ENCODE results near the gene CDH13. TPM values are rescaled to one million over a fixed set of nuclear protein-coding genes. Genes with fewer than 3 reads are reported as not detected.

Gene CDH13
- total RNA-seq, 1 experiment from 2014 or later: 34.5 TPM

GRCh38 chr16:82653550-82654511, 27.1 kb downstream of the CDH13 start:
- H3K4me1 ChIP-seq: peaks cover 39% of the 10 kb centered on the region
- H3K27ac ChIP-seq: peak overlapping the region; percentile 81
- H3K9me3 ChIP-seq (replicated peaks): no peaks in the 10 kb centered on the region
- H3K4me3 ChIP-seq: peak overlapping the region; percentile 5; the same call in 1 of the 2 replicates
- H3K27me3 ChIP-seq: no peaks in the 10 kb centered on the region
- no peaks in the 10 kb centered on the region for H3K36me3 ChIP-seq
- DNase-seq: peak; percentile 62 to 78

- Histone ChIP-seq H3K27me3 (no peaks in the 10 kb centered on the region), H3K9me3 (replicated peaks) (no peaks in the 10 kb centered on the region), H3K4me3 (no peak overlapping the region), H3K27ac (peak overlapping the region; percentile 81), H3K4me1 (peaks cover 50% of the 10 kb centered on the region), H3K36me3 (no peaks in the 10 kb centered on the region)
- DNase-seq: peak; percentile 42 to 47
Measured at GRCh38 chr16:82655072-82655714, 28.4 kb downstream of the CDH13 start.

- H3K9me3 ChIP-seq (replicated peaks): no peaks in the 10 kb centered on the region
- no peak for DNase-seq
- H3K36me3 ChIP-seq: no peaks in the 10 kb centered on the region
- H3K27me3 ChIP-seq: no peaks in the 10 kb centered on the region
- H3K4me3 ChIP-seq: no peak overlapping the region
- H3K4me1 ChIP-seq: peaks cover 50% of the 10 kb centered on the region
- H3K27ac ChIP-seq: no peak overlapping the region
Measured at GRCh38 chr16:82655720-82656490, 29.1 kb downstream of the CDH13 start.

- no peak for DNase-seq
- Histone ChIP-seq H3K27ac (no peak overlapping the region), H3K9me3 (replicated peaks) (no peaks in the 10 kb centered on the region), H3K4me1 (peaks cover 52% of the 10 kb centered on the region), H3K27me3 (no peaks in the 10 kb centered on the region), H3K36me3 (no peaks in the 10 kb centered on the region), H3K4me3 (no peak overlapping the region)
Measured at GRCh38 chr16:82657239-82657638, 30.5 kb downstream of the CDH13 start.

- Histone ChIP-seq H3K4me3 (no peak overlapping the region), H3K9me3 (replicated peaks) (no peaks in the 10 kb centered on the region), H3K36me3 (no peaks in the 10 kb centered on the region), H3K27ac (no peak overlapping the region), H3K4me1 (peaks cover 46% of the 10 kb centered on the region), H3K27me3 (no peaks in the 10 kb centered on the region)
- no peak for DNase-seq
Measured at GRCh38 chr16:82657786-82658185, 31.0 kb downstream of the CDH13 start.

DNA sequence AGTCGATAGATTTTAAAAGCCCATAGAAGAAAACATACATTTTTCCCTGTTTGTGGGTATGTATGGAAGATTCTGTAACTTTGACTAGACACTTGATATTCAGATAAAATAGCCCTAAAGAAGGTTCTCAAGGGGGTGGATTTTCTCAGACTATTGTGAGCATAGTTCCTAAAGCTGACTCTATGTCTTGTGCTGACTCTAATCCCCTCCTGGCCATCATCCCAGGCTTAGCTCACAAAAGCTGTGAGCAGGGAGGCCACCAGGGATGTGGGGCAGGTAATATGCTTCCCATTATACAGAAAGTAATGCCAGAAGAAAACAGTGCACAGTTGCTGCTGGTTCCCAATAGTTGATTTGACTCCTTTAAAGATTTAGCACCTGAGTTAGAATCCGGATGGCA, 32.0 kb downstream of the CDH13 start:
- DNase-seq: peak; percentile 12 to 30
- Histone ChIP-seq H3K9me3 (replicated peaks) (no peaks in the 10 kb centered on the region), H3K27me3 (no peaks in the 10 kb centered on the region), H3K36me3 (no peaks in the 10 kb centered on the region), H3K4me1 (peaks cover 39% of the 10 kb centered on the region), H3K27ac (no peak overlapping the region), H3K4me3 (no peak overlapping the region)

DNA sequence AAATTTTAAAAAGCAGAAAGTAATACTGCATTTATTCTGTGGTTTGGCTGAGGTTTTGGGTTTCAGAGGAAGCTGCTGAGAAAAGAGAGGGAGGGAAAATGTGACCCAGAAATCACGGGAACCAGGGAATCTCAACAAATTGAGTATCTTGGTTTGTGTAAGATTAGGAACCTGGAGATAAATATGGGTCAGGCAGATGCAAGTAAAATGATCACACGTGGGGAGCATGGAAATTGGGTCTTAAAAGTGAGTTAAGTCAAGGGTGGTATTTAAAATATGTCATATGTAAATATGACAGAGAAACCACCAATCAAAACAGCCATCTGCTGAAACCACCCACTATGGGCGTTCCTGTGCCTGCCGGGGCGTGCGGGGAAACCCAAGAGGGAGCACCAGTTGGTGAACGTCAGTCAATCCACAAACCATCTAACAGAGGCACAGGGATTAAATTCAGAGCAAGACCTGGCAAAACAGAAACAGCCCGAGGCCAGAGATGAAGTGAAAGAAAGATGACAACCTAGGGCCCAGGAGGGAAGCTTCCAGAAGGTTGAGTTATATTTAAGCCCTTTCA, 33.4 kb downstream of the CDH13 start:
- no peaks in the 10 kb centered on the region for H3K9me3 ChIP-seq (replicated peaks)
- H3K4me1 ChIP-seq: peaks cover 28% of the 10 kb centered on the region
- no peaks in the 10 kb centered on the region for H3K27me3 ChIP-seq
- no peaks in the 10 kb centered on the region for H3K36me3 ChIP-seq
- peak; percentile 93 to 96 for DNase-seq
- H3K27ac ChIP-seq: peak overlapping the region; percentile 92
- H3K4me3 ChIP-seq: peak overlapping the region; percentile 45

DNA sequence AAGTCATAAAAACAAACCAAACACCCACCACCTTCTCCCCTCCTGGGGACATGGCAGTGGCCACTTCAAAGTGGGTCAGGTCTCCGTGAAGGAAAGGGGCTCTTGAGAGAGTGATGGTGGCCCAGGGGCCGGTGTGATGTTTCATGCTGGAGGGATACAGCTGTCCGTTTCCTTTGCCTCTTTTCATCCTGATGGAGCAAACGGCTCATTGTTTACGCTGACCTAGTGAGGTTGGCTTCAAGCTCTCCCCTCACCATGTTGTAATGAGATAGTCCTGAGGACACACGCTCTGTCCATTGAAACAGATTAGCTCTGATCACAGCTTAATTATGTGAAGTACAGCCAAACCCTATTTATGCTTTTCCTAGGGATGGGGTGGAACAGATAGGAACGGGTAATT, 34.2 kb downstream of the CDH13 start:
- Histone ChIP-seq H3K27ac (peak overlapping the region; percentile 92), H3K36me3 (no peaks in the 10 kb centered on the region), H3K4me1 (peaks cover 21% of the 10 kb centered on the region), H3K9me3 (replicated peaks) (no peaks in the 10 kb centered on the region), H3K4me3 (peak overlapping the region; percentile 45), H3K27me3 (no peaks in the 10 kb centered on the region)
- peak; percentile 79 to 89 for DNase-seq

DNA sequence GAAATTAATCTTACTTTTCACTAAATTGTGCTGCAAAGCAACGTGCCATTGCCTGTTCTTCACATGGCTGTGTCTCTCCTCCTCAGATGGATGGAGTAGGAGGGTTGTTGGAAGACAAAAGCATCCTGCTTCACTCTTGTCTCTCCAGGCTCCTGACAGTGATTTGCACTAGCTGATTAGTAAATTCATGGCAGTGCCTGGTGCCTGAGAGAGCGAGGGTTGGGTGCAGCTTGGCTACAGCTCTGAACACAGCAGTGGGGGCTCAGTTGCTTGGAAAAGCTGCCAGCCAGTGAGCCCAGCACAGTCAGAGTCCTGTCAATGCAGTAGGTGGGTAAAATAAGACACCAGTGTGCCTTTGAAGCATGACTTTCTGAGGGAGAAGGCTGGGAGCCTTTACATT, 37.4 kb downstream of the CDH13 start:
- no peaks in the 10 kb centered on the region for H3K9me3 ChIP-seq (replicated peaks)
- no peaks in the 10 kb centered on the region for H3K36me3 ChIP-seq
- H3K4me1 ChIP-seq: peaks cover 13% of the 10 kb centered on the region
- DNase-seq: no peak
- H3K27ac ChIP-seq: no peak overlapping the region
- H3K27me3 ChIP-seq: no peaks in the 10 kb centered on the region
- H3K4me3 ChIP-seq: no peak overlapping the region

DNA sequence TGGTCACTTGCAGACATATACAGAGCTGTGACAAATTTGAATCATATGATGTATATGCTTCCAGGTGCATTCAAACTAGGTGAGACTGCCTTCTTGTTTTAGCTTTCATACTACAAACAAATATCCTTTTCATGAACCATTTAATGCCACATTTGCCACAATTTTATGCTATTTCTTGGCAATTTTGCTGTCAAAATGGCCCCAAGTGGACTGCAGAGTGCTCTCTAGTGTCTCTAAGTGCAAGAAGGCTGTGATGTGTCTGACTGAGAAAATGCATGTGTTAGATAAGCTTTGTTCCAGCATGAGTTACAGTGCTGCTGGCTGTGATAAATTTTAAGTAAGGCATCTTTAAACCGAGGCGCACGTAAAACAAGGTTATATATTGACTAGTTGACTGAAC, 38.3 kb downstream of the CDH13 start:
- no peaks in the 10 kb centered on the region for H3K36me3 ChIP-seq
- H3K4me1 ChIP-seq: peaks cover 6% of the 10 kb centered on the region; the same call in 1 of the 2 replicates
- no peak overlapping the region for H3K4me3 ChIP-seq
- DNase-seq: no peak
- no peaks in the 10 kb centered on the region for H3K9me3 ChIP-seq (replicated peaks)
- H3K27ac ChIP-seq: no peak overlapping the region
- no peaks in the 10 kb centered on the region for H3K27me3 ChIP-seq

GRCh38 chr16:82667437-82667836, 40.7 kb downstream of the CDH13 start:
- no peak for DNase-seq
- H3K4me1 ChIP-seq: no peaks in the 10 kb centered on the region
- H3K27me3 ChIP-seq: no peaks in the 10 kb centered on the region
- H3K36me3 ChIP-seq: no peaks in the 10 kb centered on the region; the same call in 1 of the 2 replicates
- H3K27ac ChIP-seq: no peak overlapping the region
- H3K4me3 ChIP-seq: no peak overlapping the region
- no peaks in the 10 kb centered on the region for H3K9me3 ChIP-seq (replicated peaks)

DNA sequence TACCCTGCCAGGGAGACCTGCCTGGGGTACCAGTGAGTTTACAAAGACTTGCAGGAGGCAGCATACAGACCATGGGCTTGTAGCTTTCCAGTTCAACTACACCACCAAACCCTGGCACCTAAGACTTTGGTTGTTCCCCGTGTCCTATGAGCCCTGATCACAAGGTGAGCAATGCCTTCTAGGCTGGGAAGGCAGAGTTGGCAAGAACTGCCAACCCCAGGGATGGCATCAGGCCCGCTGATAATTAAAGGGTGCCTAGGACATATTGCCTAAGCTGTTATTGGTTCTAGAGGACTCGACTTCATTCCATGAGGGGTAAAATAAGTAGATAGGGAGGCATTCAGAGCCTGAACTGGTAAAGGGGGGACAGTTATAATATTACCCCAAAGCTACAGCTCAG, 41.3 kb downstream of the CDH13 start:
- no peak for DNase-seq
- no peak overlapping the region for H3K27ac ChIP-seq
- no peak overlapping the region for H3K4me3 ChIP-seq
- H3K36me3 ChIP-seq: no peaks in the 10 kb centered on the region; the same call in 1 of the 2 replicates
- H3K4me1 ChIP-seq: no peaks in the 10 kb centered on the region
- no peaks in the 10 kb centered on the region for H3K27me3 ChIP-seq
- H3K9me3 ChIP-seq (replicated peaks): no peaks in the 10 kb centered on the region

- no peaks in the 10 kb centered on the region; the same call in 1 of the 2 replicates for H3K36me3 ChIP-seq
- no peaks in the 10 kb centered on the region for H3K9me3 ChIP-seq (replicated peaks)
- no peak overlapping the region for H3K4me3 ChIP-seq
- H3K27me3 ChIP-seq: no peaks in the 10 kb centered on the region
- DNase-seq: no peak
- H3K4me1 ChIP-seq: no peaks in the 10 kb centered on the region
- H3K27ac ChIP-seq: no peak overlapping the region
Measured at GRCh38 chr16:82671741-82672140, 45.0 kb downstream of the CDH13 start.

GRCh38 chr16:82672676-82673075, 45.9 kb downstream of the CDH13 start:
- no peaks in the 10 kb centered on the region for H3K27me3 ChIP-seq
- H3K9me3 ChIP-seq (replicated peaks): no peaks in the 10 kb centered on the region
- H3K27ac ChIP-seq: no peak overlapping the region
- H3K4me1 ChIP-seq: no peaks in the 10 kb centered on the region
- no peak for DNase-seq
- no peak overlapping the region for H3K4me3 ChIP-seq
- no peaks in the 10 kb centered on the region; the same call in 1 of the 2 replicates for H3K36me3 ChIP-seq

All from SJCRH30 (cell line).